Measurements from ENCODE around the gene CFAP157. TPM values are rescaled to one million over a fixed set of nuclear protein-coding genes. Genes with fewer than 3 reads are reported as not detected.
A peak's percentile ranks its signal among the peaks of the same experiment; 100 is the strongest.

CFAP157 gene
- total RNA-seq, 1 donor from 2014 or later = 0.24 TPM

DNA sequence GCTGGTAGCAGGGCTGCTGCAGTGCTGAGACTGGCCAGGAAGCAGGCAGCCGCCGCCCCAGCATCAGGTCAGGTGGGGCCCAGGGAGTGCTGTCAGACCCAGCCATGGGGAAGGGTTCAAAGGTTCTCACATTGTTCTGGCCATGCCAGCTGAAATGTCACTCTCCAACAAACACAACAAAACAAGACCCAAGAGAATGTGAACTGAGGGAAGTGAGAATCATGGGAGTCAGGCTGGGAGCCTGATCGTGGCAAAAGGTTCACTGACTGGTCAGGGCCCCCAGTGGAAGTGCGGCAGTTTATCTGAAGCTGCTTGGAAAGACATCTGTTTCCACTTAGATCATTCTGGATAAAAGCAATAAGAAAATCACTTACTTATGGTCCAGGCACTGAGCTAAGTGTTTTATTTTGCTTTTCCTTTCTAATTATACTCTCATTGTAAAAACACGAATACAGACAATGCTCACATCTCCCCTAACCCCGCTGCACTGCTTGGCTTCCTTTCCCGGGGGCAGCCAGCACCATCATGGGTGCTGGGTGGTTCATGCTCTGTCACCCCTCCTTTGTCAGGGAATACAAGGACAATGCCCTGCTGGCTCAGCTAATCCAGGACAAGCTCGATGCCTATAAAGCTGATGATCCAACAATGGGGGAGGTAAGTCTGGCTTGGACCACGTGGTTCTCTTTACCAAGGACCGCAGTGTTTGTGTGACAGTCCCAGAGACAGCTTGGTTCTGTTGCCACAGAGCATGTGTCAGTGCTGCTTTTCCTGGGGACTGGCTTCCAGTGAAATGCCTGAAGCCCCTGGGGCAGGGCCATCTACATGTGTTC lies 41.9 kb upstream of the CFAP157 start:
- Mint-ChIP-seq H3K9me3 (ENCODE audit: unreplicated experiment) (no peaks in the 10 kb centered on the region), H3K27me3 (ENCODE audit: unreplicated experiment) (no peaks in the 10 kb centered on the region), H3K36me3 (ENCODE audit: unreplicated experiment) (peaks cover 48% of the 10 kb centered on the region), H3K27ac (ENCODE audit: unreplicated experiment) (peak overlapping the region; percentile 77), H3K4me3 (ENCODE audit: unreplicated experiment) (no peak overlapping the region), H3K4me1 (ENCODE audit: unreplicated experiment) (peaks cover 13% of the 10 kb centered on the region)
- TF ChIP-seq, protein P1, sequence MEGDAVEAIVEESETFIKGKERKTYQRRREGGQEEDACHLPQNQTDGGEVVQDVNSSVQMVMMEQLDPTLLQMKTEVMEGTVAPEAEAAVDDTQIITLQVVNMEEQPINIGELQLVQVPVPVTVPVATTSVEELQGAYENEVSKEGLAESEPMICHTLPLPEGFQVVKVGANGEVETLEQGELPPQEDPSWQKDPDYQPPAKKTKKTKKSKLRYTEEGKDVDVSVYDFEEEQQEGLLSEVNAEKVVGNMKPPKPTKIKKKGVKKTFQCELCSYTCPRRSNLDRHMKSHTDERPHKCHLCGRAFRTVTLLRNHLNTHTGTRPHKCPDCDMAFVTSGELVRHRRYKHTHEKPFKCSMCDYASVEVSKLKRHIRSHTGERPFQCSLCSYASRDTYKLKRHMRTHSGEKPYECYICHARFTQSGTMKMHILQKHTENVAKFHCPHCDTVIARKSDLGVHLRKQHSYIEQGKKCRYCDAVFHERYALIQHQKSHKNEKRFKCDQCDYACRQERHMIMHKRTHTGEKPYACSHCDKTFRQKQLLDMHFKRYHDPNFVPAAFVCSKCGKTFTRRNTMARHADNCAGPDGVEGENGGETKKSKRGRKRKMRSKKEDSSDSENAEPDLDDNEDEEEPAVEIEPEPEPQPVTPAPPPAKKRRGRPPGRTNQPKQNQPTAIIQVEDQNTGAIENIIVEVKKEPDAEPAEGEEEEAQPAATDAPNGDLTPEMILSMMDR (IDR thresholded peaks at IDR 0.05) = no peak
- DNase-seq (ENCODE audit: extremely low spot score, unreplicated experiment) = no peak

DNA sequence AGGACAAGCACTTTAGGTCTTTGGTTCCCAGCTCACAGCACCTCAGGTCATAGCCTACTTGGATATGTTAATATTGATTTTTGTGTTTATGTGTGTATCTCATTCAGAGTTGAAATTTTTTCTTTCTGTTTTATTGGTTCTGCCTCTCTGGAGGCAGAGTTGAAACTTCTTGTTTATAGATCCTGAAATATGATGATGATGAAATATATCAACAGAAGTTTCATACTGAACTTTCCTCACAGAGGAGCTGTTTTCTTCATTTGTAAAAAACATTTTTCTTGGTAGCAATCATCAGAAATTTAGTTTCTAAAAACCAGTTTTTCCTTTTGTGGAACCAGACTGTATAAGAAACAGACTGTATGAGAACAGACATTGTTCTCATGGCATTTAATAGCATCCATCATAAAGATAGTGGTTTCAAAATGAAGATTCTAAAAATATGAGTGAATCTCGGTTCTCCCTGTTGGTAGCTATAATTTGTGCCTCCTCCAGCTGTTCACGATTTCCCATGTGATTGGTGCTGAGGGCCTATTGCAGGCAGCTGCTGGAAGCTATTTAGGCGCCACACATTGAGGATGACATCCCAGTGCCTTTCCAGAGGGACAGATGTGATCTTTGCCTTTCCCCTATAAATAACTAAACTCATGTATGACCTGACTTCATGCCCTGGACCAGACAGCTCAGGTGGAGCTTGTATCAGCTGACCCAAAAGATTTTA lies 39.5 kb upstream of the CFAP157 start:
- Mint-ChIP-seq H3K4me1 (ENCODE audit: unreplicated experiment) (peaks cover 13% of the 10 kb centered on the region), H3K9me3 (ENCODE audit: unreplicated experiment) (no peaks in the 10 kb centered on the region)
- no peak for DNase-seq (ENCODE audit: extremely low spot score, unreplicated experiment)

DNA sequence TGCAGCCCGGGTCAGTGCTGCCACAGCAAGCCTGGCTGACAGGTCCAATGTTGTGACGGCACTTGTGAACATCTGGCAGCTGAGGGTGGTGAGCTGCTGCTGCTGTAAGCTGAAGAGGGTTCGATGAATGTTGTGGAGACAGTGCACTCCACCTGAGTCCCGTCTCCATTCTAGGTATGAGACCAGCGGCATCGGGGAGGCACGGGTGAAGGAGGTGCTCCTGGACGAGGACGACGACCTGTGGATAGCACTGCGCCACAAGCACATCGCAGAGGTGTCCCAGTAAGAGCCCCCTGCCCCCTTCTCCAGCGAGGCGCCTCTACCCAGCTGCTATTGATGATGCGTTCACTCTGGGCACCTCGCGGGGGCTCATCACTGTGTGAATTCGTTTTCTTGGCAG lies 38.9 kb upstream of the CFAP157 start:
- H3K4me3 Mint-ChIP-seq (ENCODE audit: unreplicated experiment) = no peak overlapping the region
- DNase-seq (ENCODE audit: extremely low spot score, unreplicated experiment) = no peak
- H3K27me3 Mint-ChIP-seq (ENCODE audit: unreplicated experiment) = no peaks in the 10 kb centered on the region
- no peak overlapping the region for H3K27ac Mint-ChIP-seq (ENCODE audit: unreplicated experiment)
- TF ChIP-seq, protein P1 (IDR thresholded peaks at IDR 0.05) = no peak
- H3K4me1 Mint-ChIP-seq (ENCODE audit: unreplicated experiment) = peaks cover 13% of the 10 kb centered on the region
- peaks cover 43% of the 10 kb centered on the region for H3K36me3 Mint-ChIP-seq (ENCODE audit: unreplicated experiment)
- H3K9me3 Mint-ChIP-seq (ENCODE audit: unreplicated experiment) = no peaks in the 10 kb centered on the region

More for the DNA sequence above, 39.5 kb upstream of the CFAP157 start:
- H3K27ac Mint-ChIP-seq (ENCODE audit: unreplicated experiment) = no peak overlapping the region
- TF ChIP-seq, protein P1 (IDR thresholded peaks at IDR 0.05) = no peak
- no peaks in the 10 kb centered on the region for H3K27me3 Mint-ChIP-seq (ENCODE audit: unreplicated experiment)
- no peak overlapping the region for H3K4me3 Mint-ChIP-seq (ENCODE audit: unreplicated experiment)
- H3K36me3 Mint-ChIP-seq (ENCODE audit: unreplicated experiment) = peaks cover 44% of the 10 kb centered on the region

DNA sequence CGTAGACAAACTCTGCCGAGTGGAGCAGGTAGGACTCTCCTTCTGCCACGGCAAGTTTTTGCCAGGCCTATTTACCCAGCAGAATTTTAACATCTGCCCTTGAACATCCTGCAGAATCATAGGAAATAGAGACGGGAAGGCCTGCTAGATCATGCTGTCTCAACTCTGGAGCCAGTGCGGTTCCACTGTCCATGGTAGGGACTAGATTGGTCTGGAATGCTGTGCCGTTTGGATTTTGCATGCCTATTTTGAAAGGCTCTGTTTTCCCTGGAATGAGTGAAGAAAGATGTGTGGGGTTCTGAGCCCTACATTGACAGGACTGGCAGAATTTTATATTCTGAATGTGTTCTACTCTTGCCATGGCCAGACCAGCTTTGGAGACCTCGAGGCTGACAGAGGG lies 33.6 kb upstream of the CFAP157 start:
- Mint-ChIP-seq H3K27ac (ENCODE audit: unreplicated experiment) (no peak overlapping the region), H3K27me3 (ENCODE audit: unreplicated experiment) (no peaks in the 10 kb centered on the region), H3K9me3 (ENCODE audit: unreplicated experiment) (no peaks in the 10 kb centered on the region), H3K4me3 (ENCODE audit: unreplicated experiment) (no peak overlapping the region), H3K36me3 (ENCODE audit: unreplicated experiment) (peaks cover 41% of the 10 kb centered on the region), H3K4me1 (ENCODE audit: unreplicated experiment) (no peaks in the 10 kb centered on the region)
- TF ChIP-seq, protein P1 (IDR thresholded peaks at IDR 0.05) = no peak
- no peak for DNase-seq (ENCODE audit: extremely low spot score, unreplicated experiment)

DNA sequence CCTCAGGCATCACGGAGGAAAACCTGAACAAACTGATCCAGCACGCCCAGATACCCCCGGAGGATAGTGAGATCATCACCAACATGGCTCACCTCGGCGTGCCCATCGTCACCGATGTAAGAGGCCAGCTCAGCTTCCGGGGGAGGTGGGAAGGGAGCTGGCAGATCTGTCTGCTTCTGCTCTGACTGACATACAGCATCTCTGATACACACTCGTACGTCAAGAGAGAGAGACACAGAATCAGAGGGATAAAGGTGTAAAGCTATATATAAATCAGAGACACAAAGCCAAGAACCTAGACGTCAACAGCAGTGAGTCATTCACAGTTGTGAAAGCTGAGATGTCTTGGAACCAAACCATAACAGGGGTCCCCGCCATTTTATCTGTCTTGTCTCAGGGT lies 30.1 kb upstream of the CFAP157 start:
- no peak for DNase-seq (ENCODE audit: extremely low spot score, unreplicated experiment)
- H3K4me1 Mint-ChIP-seq (ENCODE audit: unreplicated experiment) = no peaks in the 10 kb centered on the region
- no peaks in the 10 kb centered on the region for H3K9me3 Mint-ChIP-seq (ENCODE audit: unreplicated experiment)
- TF ChIP-seq, protein P1 (IDR thresholded peaks at IDR 0.05) = no peak
- H3K27me3 Mint-ChIP-seq (ENCODE audit: unreplicated experiment) = no peaks in the 10 kb centered on the region
- H3K36me3 Mint-ChIP-seq (ENCODE audit: unreplicated experiment) = peaks cover 53% of the 10 kb centered on the region
- H3K4me3 Mint-ChIP-seq (ENCODE audit: unreplicated experiment) = no peak overlapping the region
- H3K27ac Mint-ChIP-seq (ENCODE audit: unreplicated experiment) = no peak overlapping the region
